ENCODE measurements around the gene IFT81.
"Not testable (repeated sequence)": the region's sequence is repeated elsewhere in the genome, so short reads cannot be mapped to it uniquely, and the experiment has no call there.

The IFT81 gene

GRCh38 chr12:110108309-110109036 lies 15.7 kb upstream of the IFT81 start:
- no peak for DNase-seq

- DNase-seq, result no peak
These were observed 14.9 kb upstream of the IFT81 start for GRCh38 chr12:110109037-110109836.

GRCh38 chr12:110109837-110110535 lies 14.2 kb upstream of the IFT81 start:
- DNase-seq, result no peak

- no peak for DNase-seq
These were observed 12.5 kb upstream of the IFT81 start for GRCh38 chr12:110111476-110112334.

GRCh38 chr12:110112335-110112660 lies 11.9 kb upstream of the IFT81 start:
- no peak for DNase-seq

- DNase-seq, result no peak
These were observed 9.6 kb upstream of the IFT81 start for GRCh38 chr12:110114528-110114937.

- no peak for DNase-seq
These were observed 8.5 kb upstream of the IFT81 start for GRCh38 chr12:110115675-110116074.

- DNase-seq, result no peak
These were observed 7.5 kb upstream of the IFT81 start for GRCh38 chr12:110116623-110117022.

GRCh38 chr12:110117210-110117609 lies 6.9 kb upstream of the IFT81 start:
- DNase-seq, result not testable (repeated sequence)

- no peak for DNase-seq
These were observed 6.0 kb upstream of the IFT81 start for GRCh38 chr12:110117956-110118685.

- DNase-seq, result no peak
These were observed 1.2 kb upstream of the IFT81 start for GRCh38 chr12:110122929-110123328.

GRCh38 chr12:110123919-110124268 lies 263 bp upstream of the IFT81 start:
- no peak for DNase-seq

- DNase-seq, result no peak
These were observed 2.4 kb downstream of the IFT81 start for GRCh38 chr12:110126557-110126956.

- DNase-seq, result no peak
These were observed 10.7 kb downstream of the IFT81 start for GRCh38 chr12:110134691-110135411.

GRCh38 chr12:110135806-110136205 lies 11.6 kb downstream of the IFT81 start:
- DNase-seq, result no peak

GRCh38 chr12:110137786-110138185 lies 13.6 kb downstream of the IFT81 start:
- DNase-seq, result no peak

- no peak for DNase-seq
These were observed 17.2 kb downstream of the IFT81 start for GRCh38 chr12:110141389-110141788.

- no peak for DNase-seq
These were observed 22.8 kb downstream of the IFT81 start for GRCh38 chr12:110146986-110147385.

- no peak for DNase-seq
These were observed 25.0 kb downstream of the IFT81 start for GRCh38 chr12:110149086-110149660.

- DNase-seq, result no peak
These were observed 32.6 kb downstream of the IFT81 start for GRCh38 chr12:110156766-110157165.

- no peak for DNase-seq
These were observed 33.4 kb downstream of the IFT81 start for GRCh38 chr12:110157539-110157938.

Data from NCI-H1048 (cell line).